CD4-positive, alpha-beta T cell (primary cell): Measurements from ENCODE around the gene COL18A1. TPM values are rescaled to one million over a fixed set of nuclear protein-coding genes. Genes with fewer than 3 reads are reported as not detected.

Experiments
- ATAC-seq: fragments of 200-7000 bp; cut with Tn5 transposase; one replicate; pipeline ENCODE4 v1.10.0; 2022; ENCODE audit warnings: mild to moderate bottlenecking; ENCODE audit not compliant: poor library complexity
- CTCF ChIA-PET: fragments of 350-600 bp; sonication (Branson Sonifier 250); formaldehyde crosslinking; loops from one replicate; lab custom pipeline; 2021; ENCODE audit warnings: antibody characterized with exemption, inconsistent platforms; lab: Charles Lee
- POLR2A ChIA-PET: fragments of 350-600 bp; sonication (Branson Sonifier 250); formaldehyde crosslinking; loops from one replicate; lab custom pipeline; 2021; ENCODE audit warnings: antibody characterized with exemption, inconsistent platforms; lab: Charles Lee
- DNase-seq, 14 experiments: peaks; one replicate each; pipeline ENCODE4 v3.0.0-alpha.2; 2013 to 2020; ENCODE audit warnings: mixed read lengths in 2 of 14
- H3K27ac ChIP-seq, 2 donors: one replicate each; pipeline versions ENCODE4 v1.5.1 to v1.7.0; 2013; ENCODE audit warnings: low read length in 2 of 2, low read depth in 1 of 2, mild to moderate bottlenecking in 1 of 2
- H3K27me3 ChIP-seq, 2 experiments: 1 replicate in 1 of 2; 2 replicates in 1 of 2; pipeline versions ENCODE4 v1.6.1 to v1.7.0; 2013; ENCODE audit warnings: low read length in 2 of 2, control low read depth in 1 of 2, mild to moderate bottlenecking in 1 of 2, moderate library complexity in 1 of 2; ENCODE audit not compliant: insufficient read depth in 2 of 2, control insufficient read depth in 1 of 2
- H3K36me3 ChIP-seq: one replicate; pipeline ENCODE4 v1.6.1; 2013; ENCODE audit warnings: low read length, control low read depth; ENCODE audit not compliant: insufficient read depth
- H3K4me1 ChIP-seq: one replicate; pipeline ENCODE4 v1.6.1; 2013; ENCODE audit warnings: low read length, control low read depth; ENCODE audit not compliant: insufficient read depth
- H3K4me3 ChIP-seq: one replicate; pipeline ENCODE4 v1.5.1; 2013; ENCODE audit warnings: mild to moderate bottlenecking, low read length, moderate library complexity
- H3K9me3 ChIP-seq, 2 experiments: 1 replicate in 1 of 2; 2 replicates in 1 of 2; pipeline versions ENCODE4 v1.6.1 to v1.7.0; 2013; ENCODE audit warnings: low read length in 2 of 2, mild to moderate bottlenecking in 2 of 2, control low read depth in 1 of 2, moderate library complexity in 1 of 2; ENCODE audit not compliant: control insufficient read depth in 1 of 2, insufficient read depth in 1 of 2
- H3K27ac Mint-ChIP-seq: one replicate; pipeline ENCODE4 v1.8.0; 2020; ENCODE audit warnings: mixed read lengths
- H3K27me3 Mint-ChIP-seq: one replicate; pipeline ENCODE4 v1.8.0; 2021; ENCODE audit warnings: mixed read lengths
- H3K36me3 Mint-ChIP-seq: one replicate; pipeline ENCODE4 v1.8.0; 2021; ENCODE audit warnings: low read depth, mixed read lengths
- H3K4me1 Mint-ChIP-seq: one replicate; pipeline ENCODE4 v1.8.0; 2021; ENCODE audit warnings: low read depth, mixed read lengths
- H3K4me3 Mint-ChIP-seq: one replicate; pipeline ENCODE4 v1.8.0; 2020; ENCODE audit warnings: mild to moderate bottlenecking, mixed read lengths
- H3K9me3 Mint-ChIP-seq: one replicate; pipeline ENCODE4 v1.8.0; 2020; ENCODE audit warnings: mixed read lengths
- intact Hi-C, 2 experiments: fragments of 100-400 bp; cut with DNase I in 1 of 2; cut with micrococcal nuclease in 1 of 2; formaldehyde crosslinking; loops; one replicate each; pipeline versions ENCODE4 v1.15.1 to v1.9.0; 2023 to 2025; cut with DNase I, micrococcal nuclease
- total RNA-seq, 174 experiments: library from RNA in 2 of 174; stranded (reverse) in 2 of 174; gene quantifications; one replicate each; pipeline ENCODE4 v1.2.3 and lab custom pipeline; 2021 to 2026
- TF ChIP-seq, protein P1 (sequence below): fragments of 200-600 bp; IDR thresholded peaks from one replicate; pipeline ENCODE4 v1.8.0; 2022; ENCODE audit warnings: antibody characterized with exemption, mild to moderate bottlenecking

The COL18A1 gene
- total RNA-seq, 2 experiments from 2014 or later = 15.2 to 16.0 TPM

DNA sequence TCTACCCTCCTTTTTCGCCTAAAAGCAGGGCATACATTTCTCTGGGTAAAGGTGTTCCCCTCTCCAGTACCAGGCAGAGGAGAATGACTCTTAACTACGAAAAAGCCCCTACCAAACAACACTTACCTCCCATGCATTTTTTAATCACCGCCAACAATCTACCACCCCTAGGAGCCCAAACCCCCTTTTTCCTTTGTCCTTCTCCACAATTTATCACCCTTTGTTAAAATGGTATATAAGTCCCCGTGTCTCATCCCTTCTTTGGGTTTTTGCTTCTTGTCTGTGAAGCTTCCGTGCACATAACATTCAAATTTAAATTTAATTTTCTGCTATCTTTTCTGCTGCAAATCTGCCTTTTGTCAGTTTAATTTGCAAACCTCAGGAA, 27.6 kb upstream of the COL18A1 start:
- Mint-ChIP-seq H3K4me1 (no peaks in the 10 kb centered on the region), H3K4me3 (no peak overlapping the region), H3K27me3 (peaks cover 17% of the 10 kb centered on the region), H3K36me3 (no peaks in the 10 kb centered on the region), H3K9me3 (no peaks in the 10 kb centered on the region), H3K27ac (no peak overlapping the region)
- TF ChIP-seq, protein P1, sequence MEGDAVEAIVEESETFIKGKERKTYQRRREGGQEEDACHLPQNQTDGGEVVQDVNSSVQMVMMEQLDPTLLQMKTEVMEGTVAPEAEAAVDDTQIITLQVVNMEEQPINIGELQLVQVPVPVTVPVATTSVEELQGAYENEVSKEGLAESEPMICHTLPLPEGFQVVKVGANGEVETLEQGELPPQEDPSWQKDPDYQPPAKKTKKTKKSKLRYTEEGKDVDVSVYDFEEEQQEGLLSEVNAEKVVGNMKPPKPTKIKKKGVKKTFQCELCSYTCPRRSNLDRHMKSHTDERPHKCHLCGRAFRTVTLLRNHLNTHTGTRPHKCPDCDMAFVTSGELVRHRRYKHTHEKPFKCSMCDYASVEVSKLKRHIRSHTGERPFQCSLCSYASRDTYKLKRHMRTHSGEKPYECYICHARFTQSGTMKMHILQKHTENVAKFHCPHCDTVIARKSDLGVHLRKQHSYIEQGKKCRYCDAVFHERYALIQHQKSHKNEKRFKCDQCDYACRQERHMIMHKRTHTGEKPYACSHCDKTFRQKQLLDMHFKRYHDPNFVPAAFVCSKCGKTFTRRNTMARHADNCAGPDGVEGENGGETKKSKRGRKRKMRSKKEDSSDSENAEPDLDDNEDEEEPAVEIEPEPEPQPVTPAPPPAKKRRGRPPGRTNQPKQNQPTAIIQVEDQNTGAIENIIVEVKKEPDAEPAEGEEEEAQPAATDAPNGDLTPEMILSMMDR = no peak
- no peak overlapping the region for H3K4me3 ChIP-seq
- ATAC-seq = no peak
- POLR2A ChIA-PET = no interaction called here
- peaks cover 0 to 4% of the 10 kb centered on the region in 2 experiments for H3K27me3 ChIP-seq
- no peaks in the 10 kb centered on the region for H3K4me1 ChIP-seq
- H3K36me3 ChIP-seq = no peaks in the 10 kb centered on the region
- intact Hi-C loops = no loop called here
- peaks cover 0 to 6% of the 10 kb centered on the region in 2 experiments for H3K9me3 ChIP-seq
- CTCF ChIA-PET = no interaction called here
- H3K27ac ChIP-seq = no peak overlapping the region
- no peak for DNase-seq

DNA sequence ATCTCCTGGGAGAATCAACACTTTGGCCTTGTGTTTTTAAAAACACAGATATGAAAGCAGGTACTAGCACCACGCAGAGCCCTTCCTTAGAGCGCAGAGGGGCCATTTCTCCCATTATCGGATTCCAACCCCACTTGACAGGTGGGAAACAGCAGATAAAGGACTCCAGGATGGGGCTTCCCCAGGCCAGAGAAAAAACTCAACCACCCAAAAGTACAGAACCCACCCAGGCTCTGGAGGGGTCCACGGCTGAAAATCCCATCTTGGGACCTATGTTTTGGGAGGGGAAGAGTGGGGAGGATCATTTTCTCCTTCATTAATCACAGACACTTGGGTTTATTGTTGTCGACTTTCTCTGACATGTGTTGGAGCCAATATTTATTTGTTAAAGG, 27.1 kb upstream of the COL18A1 start:
- Mint-ChIP-seq H3K9me3 (no peaks in the 10 kb centered on the region), H3K4me3 (no peak overlapping the region), H3K27ac (no peak overlapping the region), H3K4me1 (no peaks in the 10 kb centered on the region), H3K27me3 (peaks cover 17% of the 10 kb centered on the region), H3K36me3 (no peaks in the 10 kb centered on the region)
- no peak for ATAC-seq
- Histone ChIP-seq H3K4me3 (no peak overlapping the region), H3K4me1 (no peaks in the 10 kb centered on the region), H3K36me3 (no peaks in the 10 kb centered on the region), H3K9me3 (peaks cover 0 to 9% of the 10 kb centered on the region in 2 experiments), H3K27ac (no peak overlapping the region), H3K27me3 (peaks cover 0 to 4% of the 10 kb centered on the region in 2 experiments)
- POLR2A ChIA-PET = no interaction called here
- DNase-seq = no peak
- CTCF ChIA-PET = no interaction called here
- TF ChIP-seq, protein P1 = no peak
- intact Hi-C loops = no loop called here

DNA sequence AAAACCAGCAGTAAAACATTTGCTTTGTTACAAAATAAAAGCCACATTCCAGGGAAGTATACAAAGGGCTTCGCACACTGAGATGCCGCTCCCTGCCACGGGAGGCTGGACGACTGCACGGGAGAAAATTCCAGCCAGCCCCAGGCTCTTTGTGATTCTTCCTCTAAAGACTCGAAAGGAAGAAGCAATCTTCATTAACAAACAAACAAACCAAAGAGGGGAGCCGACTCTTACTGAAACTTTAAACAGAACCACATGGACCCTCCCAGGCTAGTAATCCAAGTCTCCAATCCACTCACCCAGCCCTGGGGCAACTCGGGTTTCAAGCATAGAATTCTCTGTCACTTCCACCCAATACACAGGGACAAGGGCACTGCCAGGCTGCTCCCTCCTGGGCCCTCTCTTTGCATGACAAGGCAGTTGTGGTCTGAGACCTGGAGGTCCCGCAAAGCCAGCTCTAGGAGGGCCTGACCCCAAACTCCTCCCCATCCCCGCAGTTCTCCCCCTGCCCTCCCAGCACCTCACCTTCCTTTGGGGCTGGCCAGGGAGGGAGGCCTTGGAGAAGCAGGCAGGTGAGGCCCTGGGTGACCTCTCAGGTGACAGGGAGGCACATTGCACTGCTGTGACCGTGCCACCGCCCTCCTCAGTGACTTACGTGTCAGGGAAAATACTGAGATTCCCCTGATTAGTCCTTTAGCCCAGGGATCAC, 26.6 kb upstream of the COL18A1 start:
- no peak for ATAC-seq
- H3K4me3 Mint-ChIP-seq = no peak overlapping the region
- DNase-seq = no peak
- ChIA-PET CTCF (no interaction called here), POLR2A (no interaction called here)
- H3K4me1 Mint-ChIP-seq = no peaks in the 10 kb centered on the region
- TF ChIP-seq, protein P1 = no peak
- Histone ChIP-seq H3K27ac (no peak overlapping the region), H3K4me3 (no peak overlapping the region), H3K9me3 (peaks cover 0 to 15% of the 10 kb centered on the region in 2 experiments), H3K27me3 (peaks cover 4% of the 10 kb centered on the region in 2 experiments), H3K36me3 (no peaks in the 10 kb centered on the region), H3K4me1 (no peaks in the 10 kb centered on the region)
- H3K27ac Mint-ChIP-seq = no peak overlapping the region
- H3K36me3 Mint-ChIP-seq = no peaks in the 10 kb centered on the region
- intact Hi-C loops = no loop called here
- peaks cover 17% of the 10 kb centered on the region for H3K27me3 Mint-ChIP-seq
- no peaks in the 10 kb centered on the region for H3K9me3 Mint-ChIP-seq
